Measurements from ENCODE around the gene CKM. TPM values are rescaled to one million over a fixed set of nuclear protein-coding genes. Genes with fewer than 3 reads are reported as not detected.
"Not testable (repeated sequence)": the region's sequence is repeated elsewhere in the genome, so short reads cannot be mapped to it uniquely, and the experiment has no call there.

Gene CKM
- total RNA-seq, 1 donor from 2014 or later = 4,756 TPM

- no peak for DNase-seq
Observed at GRCh38 chr19:45349126-45349415, 26.4 kb upstream of the CKM start.

GRCh38 chr19:45348367-45349125 is 25.9 kb upstream of the CKM start:
- DNase-seq = no peak

- DNase-seq = no peak
Observed at GRCh38 chr19:45347570-45348366, 25.1 kb upstream of the CKM start.

GRCh38 chr19:45346449-45346848 is 23.8 kb upstream of the CKM start:
- DNase-seq = no peak

- no peak for DNase-seq
Observed at GRCh38 chr19:45345506-45345860, 22.8 kb upstream of the CKM start.

- peak; percentile 45 for DNase-seq
Observed at GRCh38 chr19:45344621-45345505, 22.2 kb upstream of the CKM start.

GRCh38 chr19:45342911-45343310 is 20.2 kb upstream of the CKM start:
- DNase-seq = no peak

GRCh38 chr19:45340899-45341453 is 18.3 kb upstream of the CKM start:
- no peak for DNase-seq

GRCh38 chr19:45340232-45340898 is 17.7 kb upstream of the CKM start, which contains the start of gene KLC3:
KLC3 (plus strand) TSS chr19:45340750; CDS start chr19:45345542, 4,792 bp downstream.
- DNase-seq = no peak

- DNase-seq = no peak
Observed at GRCh38 chr19:45339629-45340028, 17.0 kb upstream of the CKM start.

- no peak for DNase-seq
Observed at GRCh38 chr19:45336696-45337251, 14.1 kb upstream of the CKM start.

GRCh38 chr19:45334881-45335280 is 12.2 kb upstream of the CKM start:
- DNase-seq = not testable (repeated sequence)

GRCh38 chr19:45333609-45334303 is 11.1 kb upstream of the CKM start:
- no peak for DNase-seq

- no peak for DNase-seq
Observed at GRCh38 chr19:45331411-45331810, 8.7 kb upstream of the CKM start.

- DNase-seq = no peak
Observed at GRCh38 chr19:45327404-45328143, 4.9 kb upstream of the CKM start.

GRCh38 chr19:45324349-45324907 is 1.8 kb upstream of the CKM start:
- DNase-seq = no peak

- peak; percentile 85 for DNase-seq
Observed at GRCh38 chr19:45323671-45324081, 1.0 kb upstream of the CKM start.

GRCh38 chr19:45322311-45322710 is 364 bp downstream of the CKM start:
- DNase-seq = peak; percentile 58

GRCh38 chr19:45321848-45322247 is 827 bp downstream of the CKM start:
- DNase-seq = peak; percentile 78

Data from tongue (tissue), 2 donors.